ENCODE results near the gene CNIH2.

- TF ChIP-seq GATA2 (IDR thresholded peaks at IDR 0.05; ENCODE audit: low read depth, low read length) (no peak), GATA3 (IDR thresholded peaks at IDR 0.05; ENCODE audit: low read depth, low read length) (no peak)
Measured at GRCh38 chr11:66258473-66258893, 19.5 kb upstream of the CNIH2 start.
